HL-60/S4 treated with phorbol 12-myristate 13-acetate at 8.2 ng/mL for 4 days and 3 days (cell line): ENCODE measurements around the gene LTB4R2.
"Not testable (repeated sequence)": the region's sequence is repeated elsewhere in the genome, so short reads cannot be mapped to it uniquely, and the experiment has no call there.

Source experiments
- in situ Hi-C: fragments of 300-500 bp; cut with MboI; formaldehyde crosslinking; loops from 2 replicates; pipeline ENCODE4 v1.15.0; 2022; ENCODE audit warnings: low sequenced_read_pairs

LTB4R2 gene

GRCh38 chr14:24335461-24336171 is 25.7 kb downstream of the LTB4R2 start:
- in situ Hi-C loops, result loop anchor here (10.0 to 25.0 kb wide), 2 partner anchors 99 to 277 kb away; partner anchors contain the start of gene GZMH

- in situ Hi-C loops, result loop anchor here (10.0 to 25.0 kb wide), 2 partner anchors 98 to 275 kb away; partner anchors contain the start of gene GZMH
These were observed 27.3 kb downstream of the LTB4R2 start for GRCh38 chr14:24337144-24337823.

- in situ Hi-C loops, result loop anchor here (10.0 to 25.0 kb wide), 2 partner anchors 97 to 275 kb away; partner anchors contain the start of gene GZMH
These were observed 27.9 kb downstream of the LTB4R2 start for GRCh38 chr14:24337824-24338175.

GRCh38 chr14:24338843-24339242 is 28.9 kb downstream of the LTB4R2 start:
- in situ Hi-C loops, result loop anchor here (10.0 to 25.0 kb wide), 2 partner anchors 96 to 273 kb away; partner anchors contain the start of gene GZMH

- in situ Hi-C loops, result loop anchor here (10.0 to 25.0 kb wide), 2 partner anchors 95 to 273 kb away; partner anchors contain the start of gene GZMH
These were observed 29.6 kb downstream of the LTB4R2 start, which contains the start of gene RIPK3 for GRCh38 chr14:24339284-24340151. RIPK3 (minus strand) TSS chr14:24339991; CDS start chr14:24339826, 165 bp downstream.

- in situ Hi-C loops, result loop anchor here (25.0 kb wide), 1 partner anchor 272 kb away; the partner anchor contains the start of gene GZMH
These were observed 30.7 kb downstream of the LTB4R2 start for GRCh38 chr14:24340606-24341005.

GRCh38 chr14:24342889-24343288 is 32.9 kb downstream of the LTB4R2 start:
- in situ Hi-C loops, result loop anchor here (25.0 kb wide), 1 partner anchor 269 kb away; the partner anchor contains the start of gene GZMH

GRCh38 chr14:24343795-24344660 is 34.1 kb downstream of the LTB4R2 start:
- in situ Hi-C loops, result loop anchor here (25.0 kb wide), 1 partner anchor 268 kb away; the partner anchor contains the start of gene GZMH

- in situ Hi-C loops, result loop anchor here (25.0 kb wide), 1 partner anchor 265 kb away; the partner anchor contains the start of gene GZMH
These were observed 37.2 kb downstream of the LTB4R2 start for GRCh38 chr14:24347134-24347533.

GRCh38 chr14:24348186-24348585 is 38.2 kb downstream of the LTB4R2 start:
- in situ Hi-C loops, result loop anchor here (25.0 kb wide), 1 partner anchor 264 kb away; the partner anchor contains the start of gene GZMH

- in situ Hi-C loops, result loop anchor here (25.0 kb wide), 1 partner anchor 263 kb away; the partner anchor contains the start of gene GZMH
These were observed 39.8 kb downstream of the LTB4R2 start for GRCh38 chr14:24349742-24350141.

GRCh38 chr14:24351517-24351916 is 41.6 kb downstream of the LTB4R2 start:
- in situ Hi-C loops, result no loop called here

- in situ Hi-C loops, result no loop called here
These were observed 43.9 kb downstream of the LTB4R2 start for GRCh38 chr14:24353559-24354481.

GRCh38 chr14:24354482-24354825 is 44.5 kb downstream of the LTB4R2 start:
- in situ Hi-C loops, result not testable (repeated sequence)

- in situ Hi-C loops, result no loop called here
These were observed 45.1 kb downstream of the LTB4R2 start for GRCh38 chr14:24355009-24355408.

- in situ Hi-C loops, result no loop called here
These were observed 46.3 kb downstream of the LTB4R2 start for GRCh38 chr14:24356208-24356607.

- in situ Hi-C loops, result no loop called here
These were observed 50.3 kb downstream of the LTB4R2 start for GRCh38 chr14:24360281-24360680.

- in situ Hi-C loops, result no loop called here
These were observed 51.4 kb downstream of the LTB4R2 start for GRCh38 chr14:24361326-24361725.
